Inflammatory macrophage treated with lipopolysaccharide for 4 hours (primary cell): ENCODE results near the gene BMP2K.
A peak's percentile ranks its signal among the peaks of the same experiment; 100 is the strongest.

ENCODE experiments used
- DNase-seq: peaks from one replicate; pipeline ENCODE4 v3.0.0-alpha.2; 2020

The BMP2K gene

GRCh38 chr4:78776079-78776728, at the start of gene BMP2K:
TSS of gene BMP2K (plus strand) at chr4:78776350. CDS start at chr4:78776544, 194 bp downstream.
- DNase-seq: peak; percentile 78

DNA sequence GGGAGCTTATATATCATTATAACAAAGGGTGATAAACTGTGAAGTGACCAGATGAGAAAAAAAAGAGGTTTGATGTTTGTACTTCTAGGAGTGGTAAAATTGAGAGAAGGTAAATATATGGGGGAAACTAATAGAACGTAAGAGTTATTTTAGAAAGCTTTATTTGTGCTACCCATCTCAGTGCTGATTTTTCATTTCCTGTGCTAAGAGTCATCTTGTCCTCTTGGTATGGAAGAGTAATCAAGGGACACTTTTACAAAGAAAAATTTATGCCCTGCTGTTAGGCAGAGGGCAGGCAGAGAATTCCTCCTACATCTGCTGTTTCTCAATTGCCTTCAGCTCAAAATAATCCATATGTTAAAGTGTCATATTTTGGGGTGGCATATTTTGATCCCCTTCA, 49.6 kb upstream of the BMP2K start:
- no peak for DNase-seq

DNA sequence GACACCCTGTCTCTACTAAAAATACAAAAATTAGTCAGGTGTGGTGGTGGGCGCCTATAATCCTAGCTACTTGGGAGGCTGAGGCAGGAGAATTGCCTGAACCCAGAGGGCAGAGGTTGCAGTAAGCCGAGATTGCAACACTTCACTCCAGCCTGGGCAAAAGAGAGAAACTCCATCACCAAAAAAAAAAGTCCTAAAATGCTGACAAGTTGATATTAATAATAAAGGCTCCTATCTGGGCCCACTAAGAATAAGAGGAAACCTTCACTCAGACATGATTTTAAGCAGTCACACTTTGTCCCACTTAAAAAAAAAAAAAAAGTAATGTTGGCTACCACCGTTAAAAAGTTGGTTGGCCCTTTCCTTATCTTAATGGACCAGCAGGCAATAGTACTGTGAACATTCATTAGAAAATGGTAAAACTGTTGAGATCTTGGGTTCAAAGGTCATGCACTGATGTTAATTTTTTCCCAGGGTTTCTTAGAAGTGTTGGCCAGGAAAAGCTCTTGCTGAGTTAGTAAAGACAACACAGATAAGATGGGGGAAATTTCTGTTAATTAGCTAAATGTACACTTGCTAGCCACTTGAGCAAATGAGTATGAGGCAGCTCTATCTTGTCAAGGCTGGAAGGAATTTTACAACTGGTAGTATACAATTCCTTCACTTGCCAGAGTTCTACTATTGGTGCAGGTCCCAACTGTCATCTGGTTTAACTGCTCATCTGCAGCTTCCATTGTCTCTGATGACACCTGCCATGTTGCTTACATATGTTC, 43.6 kb upstream of the BMP2K start:
- DNase-seq: no peak

- no peak for DNase-seq
Measured at GRCh38 chr4:78734441-78735162, 41.5 kb upstream of the BMP2K start.

GRCh38 chr4:78735697-78736096, 40.5 kb upstream of the BMP2K start:
- DNase-seq: no peak

DNA sequence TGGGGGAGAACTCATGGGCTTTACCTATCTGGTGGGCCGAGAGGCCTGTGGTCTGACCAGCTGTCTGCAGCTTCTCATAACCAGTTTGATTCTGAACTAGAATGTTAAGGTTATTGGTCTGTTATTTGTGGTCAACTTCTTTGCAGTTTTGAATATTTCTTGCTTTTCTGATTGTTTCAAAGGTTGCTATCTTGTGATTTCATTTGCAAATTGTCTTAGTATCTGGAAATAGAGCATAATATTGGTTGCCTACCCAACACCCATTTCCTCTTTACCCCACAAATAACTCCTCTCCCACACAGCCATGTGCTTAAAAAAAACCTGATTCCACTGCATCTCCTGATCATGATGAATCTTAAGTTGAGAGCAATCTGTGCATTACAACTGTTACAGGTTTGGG, 39.1 kb upstream of the BMP2K start:
- peak; percentile 77 for DNase-seq

DNA sequence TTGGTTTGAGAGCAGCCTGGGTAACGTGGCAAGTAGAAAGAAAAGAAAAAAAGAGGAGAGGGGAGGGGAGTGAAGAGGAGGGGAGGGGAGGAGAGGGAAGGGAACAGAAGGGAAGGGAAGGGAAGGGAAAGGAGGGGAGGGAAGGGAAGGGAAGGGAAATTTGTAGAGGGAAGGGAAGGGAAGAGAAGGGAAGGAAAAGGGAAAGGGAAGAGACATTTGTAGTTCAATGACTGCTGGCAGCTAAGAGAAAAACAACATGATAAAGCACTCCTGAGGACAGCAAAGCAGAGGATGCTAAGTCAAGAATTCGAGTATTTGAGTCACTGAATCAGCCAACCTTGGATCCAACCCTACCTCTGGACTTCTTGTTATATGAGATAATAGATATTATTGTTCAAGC, 38.2 kb upstream of the BMP2K start:
- DNase-seq: no peak

- no peak for DNase-seq
Measured at GRCh38 chr4:78742300-78742699, 33.9 kb upstream of the BMP2K start.

DNA sequence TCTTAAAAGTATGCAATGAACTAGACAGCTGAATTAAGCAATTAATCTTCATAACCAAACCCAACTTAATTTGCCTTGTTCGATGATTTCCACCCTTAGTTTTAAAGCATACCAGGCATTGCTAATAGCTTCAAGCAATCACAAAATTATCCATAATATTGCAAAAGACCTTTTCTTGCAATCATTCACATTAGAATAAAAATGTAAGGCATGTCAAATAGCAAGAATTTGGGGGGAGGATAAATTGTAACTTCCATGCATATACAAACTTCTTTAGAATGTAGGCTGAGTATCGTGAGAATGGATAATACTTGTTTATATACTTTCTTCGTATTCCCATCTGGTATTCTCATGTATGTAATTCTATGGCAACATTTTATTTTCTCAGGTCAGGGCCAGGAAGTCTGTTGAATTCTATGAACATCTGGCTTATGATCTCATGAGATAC, 28.7 kb upstream of the BMP2K start:
- no peak for DNase-seq

DNA sequence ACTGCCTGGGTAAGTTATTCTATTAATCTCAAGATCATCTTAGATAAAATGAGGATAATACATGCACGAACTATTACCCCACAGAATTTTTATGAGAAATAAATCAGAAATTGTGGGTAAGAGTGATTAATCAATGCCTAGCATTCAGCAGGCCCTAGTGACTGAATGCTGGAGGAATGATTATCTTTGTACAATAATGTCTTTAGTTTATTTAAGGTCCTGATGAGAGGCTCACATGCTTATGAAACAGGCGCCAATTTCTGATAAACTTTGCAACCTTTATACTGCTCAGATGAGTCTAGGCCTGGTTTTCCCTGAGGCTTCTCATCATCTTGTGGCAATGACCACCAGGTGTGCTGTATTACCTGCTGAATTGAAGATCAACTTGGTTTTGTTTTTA, 27.8 kb upstream of the BMP2K start:
- DNase-seq: no peak

- DNase-seq: no peak
Measured at GRCh38 chr4:78749258-78749971, 26.7 kb upstream of the BMP2K start.

DNA sequence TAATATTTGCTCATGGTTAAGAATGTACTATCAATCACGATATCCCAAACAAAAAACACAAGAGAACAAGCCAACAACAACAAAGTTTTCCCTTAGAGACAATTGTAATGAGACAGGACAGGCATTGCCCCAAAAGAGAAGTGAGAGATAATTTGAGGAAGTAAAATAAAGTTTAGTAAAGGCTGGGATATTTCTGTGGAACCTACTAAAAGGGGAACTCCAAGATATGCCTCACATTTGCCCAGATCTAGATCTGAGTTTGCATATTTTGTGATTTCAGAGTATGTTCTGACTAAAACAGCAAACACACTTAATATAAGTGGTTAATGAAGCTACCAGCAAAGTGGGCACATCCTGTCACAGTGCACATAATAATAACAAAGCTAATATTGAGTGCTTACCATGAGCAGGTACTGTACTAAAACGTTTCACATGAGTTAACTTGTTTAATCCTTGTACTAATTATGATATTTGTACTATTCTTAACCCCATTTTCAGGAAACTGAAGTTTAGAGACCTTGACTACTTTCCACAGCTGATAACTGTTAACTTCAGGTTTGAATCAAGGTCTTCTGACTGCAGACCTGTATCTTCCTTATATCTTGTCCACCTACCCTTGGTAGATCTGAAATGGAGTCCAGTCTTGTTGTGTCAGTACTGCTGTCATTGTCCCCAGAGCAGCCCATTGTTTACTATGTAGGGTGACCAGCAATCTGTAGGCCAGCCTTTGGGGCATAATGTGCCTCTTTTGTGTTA, 26.0 kb upstream of the BMP2K start:
- DNase-seq: peak; percentile 94

- DNase-seq: no peak
Measured at GRCh38 chr4:78753091-78753490, 23.1 kb upstream of the BMP2K start.

GRCh38 chr4:78754872-78755271, 21.3 kb upstream of the BMP2K start:
- no peak for DNase-seq

GRCh38 chr4:78756137-78756536, 20.0 kb upstream of the BMP2K start:
- DNase-seq: no peak

DNA sequence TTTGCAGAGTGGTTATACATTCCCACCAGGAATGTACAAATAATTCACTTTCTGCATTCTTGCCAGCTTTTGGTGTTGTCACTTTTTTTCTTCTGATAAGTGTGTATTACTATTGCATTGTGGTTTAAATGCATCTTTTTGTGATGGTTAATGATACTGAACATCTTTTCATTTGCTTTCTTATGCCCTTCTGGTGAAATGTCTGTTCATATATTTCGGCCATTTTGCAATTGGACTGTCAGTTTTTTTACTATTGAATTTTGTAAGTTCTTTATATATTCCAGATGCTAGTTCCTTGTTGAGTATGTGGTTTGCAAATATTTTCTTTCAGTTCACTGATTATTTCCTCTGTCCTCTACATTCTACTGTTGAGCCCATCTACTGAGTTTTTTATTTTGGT, 19.4 kb upstream of the BMP2K start:
- DNase-seq: no peak

DNA sequence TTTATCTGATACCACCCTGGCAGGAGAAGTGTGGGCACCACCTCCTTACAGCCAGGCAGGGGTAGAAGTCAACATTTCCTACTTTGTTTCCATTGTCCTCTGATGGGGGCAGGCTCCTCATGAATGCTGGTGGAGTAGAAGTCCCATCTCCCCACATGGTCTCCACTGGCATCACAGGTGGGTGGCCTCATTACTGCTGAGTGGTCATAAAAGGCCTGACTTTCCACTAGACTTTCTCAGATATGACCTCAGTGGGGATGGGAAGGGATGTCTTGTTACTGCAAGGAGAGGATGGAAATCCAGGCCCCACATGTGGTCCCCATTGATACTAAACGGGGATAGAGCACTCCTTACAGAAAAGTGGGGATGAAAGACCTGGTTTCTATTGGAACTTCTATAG, 18.6 kb upstream of the BMP2K start:
- no peak for DNase-seq

DNA sequence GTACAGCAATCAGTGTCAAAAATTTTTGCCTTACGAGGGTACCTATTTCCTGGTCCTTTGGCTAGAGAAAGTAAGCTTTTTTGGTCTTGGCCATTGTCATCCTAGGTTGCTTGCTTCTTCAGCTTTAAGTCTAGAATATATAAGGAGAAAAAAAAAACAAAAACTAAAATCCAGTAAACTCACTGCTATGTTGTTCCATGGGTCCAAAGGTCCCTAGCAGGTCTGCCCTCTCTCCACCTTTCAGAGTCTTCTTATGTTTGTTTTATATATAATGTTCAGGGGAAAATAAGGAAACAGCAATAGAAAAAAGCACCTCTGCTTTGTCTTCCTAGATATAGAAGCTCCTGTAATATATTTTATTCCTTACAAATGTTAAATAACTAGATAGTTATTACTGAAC, 18.1 kb upstream of the BMP2K start:
- DNase-seq: no peak

- no peak for DNase-seq
Measured at GRCh38 chr4:78762529-78762928, 13.6 kb upstream of the BMP2K start.

- no peak for DNase-seq
Measured at GRCh38 chr4:78763251-78763650, 12.9 kb upstream of the BMP2K start.

DNA sequence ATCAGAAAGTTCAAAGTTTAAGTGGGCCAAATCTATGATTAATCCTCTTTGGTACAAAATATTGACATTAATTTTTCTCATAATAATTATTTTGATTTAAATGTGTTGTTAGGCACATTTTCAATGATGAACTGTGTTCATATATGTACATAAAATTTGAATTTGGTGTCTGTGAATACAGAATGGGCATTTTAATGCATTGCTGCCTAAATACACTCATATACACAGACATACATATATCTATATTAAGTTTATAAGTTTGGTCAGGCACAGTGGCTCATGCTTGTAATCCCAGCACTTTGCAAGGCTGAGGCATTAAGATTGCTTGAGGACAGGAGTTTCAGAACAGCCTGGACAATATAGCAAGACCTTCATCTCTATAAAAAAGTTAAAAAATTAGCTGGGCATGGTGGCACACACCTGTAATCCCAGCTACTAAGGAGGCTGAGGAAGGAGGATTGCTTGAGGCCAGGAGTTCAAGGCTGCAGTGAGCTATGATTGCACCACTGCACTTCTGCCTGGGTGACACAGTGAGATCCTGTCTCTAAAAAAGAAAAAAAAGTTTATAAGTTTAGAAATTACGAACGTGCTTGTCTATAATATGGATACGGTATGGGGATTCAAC, 12.3 kb upstream of the BMP2K start:
- no peak for DNase-seq

GRCh38 chr4:78764498-78764961, 11.6 kb upstream of the BMP2K start:
- DNase-seq: peak; percentile 72
